ENCODE data around the gene RFX3.

Gene RFX3

DNA sequence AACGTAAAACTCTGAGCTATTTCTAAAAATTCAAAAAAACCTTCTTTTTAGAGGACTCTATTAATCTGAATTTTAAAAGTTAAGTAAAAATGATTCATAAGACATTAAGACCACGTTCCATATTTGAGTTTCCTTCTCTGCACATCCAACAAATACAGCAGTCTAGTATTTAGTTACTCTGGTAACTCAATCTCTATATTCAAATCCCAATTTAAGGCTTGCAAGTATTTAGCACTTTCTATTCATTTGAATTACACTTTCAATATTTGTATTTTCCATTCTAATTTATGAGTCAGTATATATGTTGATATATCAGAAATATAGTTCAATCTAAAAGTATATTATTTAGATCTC is 17.7 kb downstream of the RFX3 start:
- no peak for DNase-seq (ENCODE audit: extremely low read depth, low read depth)
- TF ChIP-seq CTCF (IDR thresholded peaks at IDR 0.05; ENCODE audit: low read depth, low read length, missing control alignments) = no peak
- H3K4me3 ChIP-seq (replicated peaks; ENCODE audit: low read depth, low read length) = no peak overlapping the region

- no peak for DNase-seq (ENCODE audit: extremely low read depth, low read depth)
- TF ChIP-seq CTCF (IDR thresholded peaks at IDR 0.05; ENCODE audit: low read depth, low read length, missing control alignments) = no peak
- H3K4me3 ChIP-seq (replicated peaks; ENCODE audit: low read depth, low read length) = no peak overlapping the region
Measured at GRCh38 chr9:3507395-3508077, 18.3 kb downstream of the RFX3 start.

DNA sequence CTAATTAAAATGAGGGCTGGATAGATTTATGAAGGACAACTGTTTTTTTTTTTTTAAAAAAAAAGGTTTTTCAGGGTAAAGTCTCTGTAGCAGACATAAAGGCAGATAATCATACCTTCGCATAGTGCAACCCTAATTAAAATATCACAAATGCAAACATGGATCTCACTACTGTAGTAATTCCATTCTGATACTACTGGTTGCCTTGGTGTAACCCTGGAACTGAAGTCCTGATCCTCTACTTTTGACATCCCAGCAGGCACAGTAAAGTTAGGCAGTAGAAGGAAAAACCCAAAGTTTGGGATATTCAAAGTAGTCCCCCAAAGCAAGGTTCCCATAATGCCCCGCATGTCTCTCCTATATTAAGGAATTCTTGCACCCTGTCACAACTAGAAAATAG is 19.6 kb downstream of the RFX3 start:
- no peak for TF ChIP-seq CTCF (IDR thresholded peaks at IDR 0.05; ENCODE audit: low read depth, low read length, missing control alignments)
- DNase-seq (ENCODE audit: extremely low read depth, low read depth) = no peak
- H3K4me3 ChIP-seq (replicated peaks; ENCODE audit: low read depth, low read length) = no peak overlapping the region

- DNase-seq (ENCODE audit: extremely low read depth, low read depth) = no peak
- no peak overlapping the region for H3K4me3 ChIP-seq (replicated peaks; ENCODE audit: low read depth, low read length)
- TF ChIP-seq CTCF (IDR thresholded peaks at IDR 0.05; ENCODE audit: low read depth, low read length, missing control alignments) = no peak
Measured at GRCh38 chr9:3502560-3503398, 23.0 kb downstream of the RFX3 start.

DNA sequence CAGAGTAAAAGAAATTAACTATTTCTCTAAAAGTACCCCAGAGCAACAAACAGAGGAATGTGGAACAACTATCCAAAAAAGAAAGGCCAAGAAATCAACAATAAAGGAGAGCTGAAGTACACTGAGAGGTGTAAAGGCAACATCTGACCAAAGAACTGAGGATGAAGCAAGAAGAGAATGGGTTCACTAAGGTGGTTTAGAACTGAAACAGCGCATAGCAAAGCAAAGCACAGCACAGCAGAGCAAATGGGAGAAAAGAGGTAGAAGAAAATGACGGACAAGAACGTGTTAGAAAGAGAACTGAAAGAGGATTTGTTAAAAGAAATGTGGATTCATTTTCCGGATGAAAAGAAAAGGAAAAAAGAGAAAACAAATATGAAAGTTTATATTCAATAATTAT is 25.8 kb downstream of the RFX3 start:
- TF ChIP-seq CTCF (IDR thresholded peaks at IDR 0.05; ENCODE audit: low read depth, low read length, missing control alignments) = no peak
- H3K4me3 ChIP-seq (replicated peaks; ENCODE audit: low read depth, low read length) = no peak overlapping the region
- no peak for DNase-seq (ENCODE audit: extremely low read depth, low read depth)

GRCh38 chr9:3498691-3499090 is 27.1 kb downstream of the RFX3 start:
- no peak for DNase-seq (ENCODE audit: extremely low read depth, low read depth)
- H3K4me3 ChIP-seq (replicated peaks; ENCODE audit: low read depth, low read length) = no peak overlapping the region
- no peak for TF ChIP-seq CTCF (IDR thresholded peaks at IDR 0.05; ENCODE audit: low read depth, low read length, missing control alignments)
